ENCODE results near the gene UBFD1. TPM values are rescaled to one million over a fixed set of nuclear protein-coding genes. Genes with fewer than 3 reads are reported as not detected.
"Not testable (repeated sequence)": the region's sequence is repeated elsewhere in the genome, so short reads cannot be mapped to it uniquely, and the experiment has no call there.

The UBFD1 gene
- total RNA-seq, 2 donors from 2014 or later, result 56.0 to 84.9 TPM

DNA sequence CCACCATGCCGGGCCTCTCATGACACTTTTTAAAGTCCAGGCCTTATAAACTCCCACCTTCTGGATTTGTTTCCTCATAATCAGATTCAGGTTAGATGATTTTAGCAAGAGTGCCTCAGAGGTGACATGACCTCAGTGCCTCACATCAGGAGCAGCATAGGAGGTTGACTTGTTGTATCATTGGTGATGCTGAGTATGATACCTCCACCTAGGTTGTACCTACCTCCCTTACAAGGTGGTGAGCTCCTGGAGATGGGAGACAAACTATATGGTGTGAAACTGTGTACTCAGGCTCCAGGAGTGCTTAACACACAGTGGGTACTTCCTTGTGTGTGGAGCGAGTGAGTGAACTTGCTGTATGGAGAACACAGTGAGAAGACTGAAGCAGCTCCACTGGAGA is 20.0 kb downstream of the UBFD1 start:
- TF ChIP-seq, protein P1, sequence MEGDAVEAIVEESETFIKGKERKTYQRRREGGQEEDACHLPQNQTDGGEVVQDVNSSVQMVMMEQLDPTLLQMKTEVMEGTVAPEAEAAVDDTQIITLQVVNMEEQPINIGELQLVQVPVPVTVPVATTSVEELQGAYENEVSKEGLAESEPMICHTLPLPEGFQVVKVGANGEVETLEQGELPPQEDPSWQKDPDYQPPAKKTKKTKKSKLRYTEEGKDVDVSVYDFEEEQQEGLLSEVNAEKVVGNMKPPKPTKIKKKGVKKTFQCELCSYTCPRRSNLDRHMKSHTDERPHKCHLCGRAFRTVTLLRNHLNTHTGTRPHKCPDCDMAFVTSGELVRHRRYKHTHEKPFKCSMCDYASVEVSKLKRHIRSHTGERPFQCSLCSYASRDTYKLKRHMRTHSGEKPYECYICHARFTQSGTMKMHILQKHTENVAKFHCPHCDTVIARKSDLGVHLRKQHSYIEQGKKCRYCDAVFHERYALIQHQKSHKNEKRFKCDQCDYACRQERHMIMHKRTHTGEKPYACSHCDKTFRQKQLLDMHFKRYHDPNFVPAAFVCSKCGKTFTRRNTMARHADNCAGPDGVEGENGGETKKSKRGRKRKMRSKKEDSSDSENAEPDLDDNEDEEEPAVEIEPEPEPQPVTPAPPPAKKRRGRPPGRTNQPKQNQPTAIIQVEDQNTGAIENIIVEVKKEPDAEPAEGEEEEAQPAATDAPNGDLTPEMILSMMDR (IDR thresholded peaks at IDR 0.05), result no peak
- Histone ChIP-seq H3K27ac (no peak overlapping the region), H3K9me3 (no peaks in the 10 kb centered on the region), H3K4me3 (no peak overlapping the region), H3K36me3 (peaks cover 30% of the 10 kb centered on the region), H3K4me1 (ENCODE audit: control insufficient read depth in 1 of 2, low read depth in 2 of 2) (no peaks in the 10 kb centered on the region), H3K27me3 (replicated peaks; ENCODE audit: insufficient read depth) (no peaks in the 10 kb centered on the region)
- ATAC-seq (ENCODE audit: insufficient number of reproducible peaks, low FRiP score, low read depth) (no peak), DNase-seq (ENCODE audit: low spot score) (no peak)

DNA sequence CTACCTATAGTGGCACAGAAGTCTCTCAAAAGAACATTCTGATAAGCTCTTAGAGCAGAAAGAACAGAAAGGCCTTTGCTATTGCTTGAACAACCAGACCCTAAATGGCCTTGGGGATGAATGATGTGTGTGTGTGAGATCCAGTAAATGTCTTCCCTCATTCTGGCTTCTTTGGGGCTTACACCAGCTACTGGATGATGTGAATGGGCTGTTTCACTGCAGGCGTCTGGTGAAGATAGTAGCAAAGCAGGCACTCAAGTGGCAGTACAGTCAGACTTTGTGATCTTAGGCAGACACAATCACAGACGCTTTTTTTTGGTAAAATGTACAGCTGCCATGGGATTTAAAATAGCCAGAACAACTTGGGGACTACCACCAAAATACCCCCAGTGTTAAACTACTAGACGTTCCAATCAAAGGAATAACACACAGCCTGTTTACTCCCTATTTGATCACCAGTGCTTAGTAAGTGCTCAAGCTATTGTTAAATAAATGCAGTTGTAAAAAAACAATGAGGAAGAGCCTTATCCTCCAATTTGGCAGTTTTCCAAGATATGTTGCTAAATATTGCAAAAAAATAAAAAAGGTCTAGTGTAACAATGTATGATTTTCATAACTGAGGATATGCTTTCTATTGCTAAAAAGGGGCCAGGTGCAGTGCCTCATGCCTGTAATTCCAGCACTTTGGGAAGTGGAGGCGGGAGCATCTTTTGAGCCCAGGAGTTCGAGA is 20.7 kb downstream of the UBFD1 start:
- H3K36me3 ChIP-seq, result peaks cover 29% of the 10 kb centered on the region
- H3K27ac ChIP-seq, result no peak overlapping the region
- ATAC-seq (ENCODE audit: insufficient number of reproducible peaks, low FRiP score, low read depth) (no peak), DNase-seq (ENCODE audit: low spot score) (no peak)
- TF ChIP-seq, protein P1 (IDR thresholded peaks at IDR 0.05), result no peak
- H3K9me3 ChIP-seq, result no peaks in the 10 kb centered on the region
- H3K4me1 ChIP-seq (ENCODE audit: control insufficient read depth in 1 of 2, low read depth in 2 of 2), result no peaks in the 10 kb centered on the region
- no peak overlapping the region for H3K4me3 ChIP-seq
- H3K27me3 ChIP-seq (replicated peaks; ENCODE audit: insufficient read depth), result no peaks in the 10 kb centered on the region

DNA sequence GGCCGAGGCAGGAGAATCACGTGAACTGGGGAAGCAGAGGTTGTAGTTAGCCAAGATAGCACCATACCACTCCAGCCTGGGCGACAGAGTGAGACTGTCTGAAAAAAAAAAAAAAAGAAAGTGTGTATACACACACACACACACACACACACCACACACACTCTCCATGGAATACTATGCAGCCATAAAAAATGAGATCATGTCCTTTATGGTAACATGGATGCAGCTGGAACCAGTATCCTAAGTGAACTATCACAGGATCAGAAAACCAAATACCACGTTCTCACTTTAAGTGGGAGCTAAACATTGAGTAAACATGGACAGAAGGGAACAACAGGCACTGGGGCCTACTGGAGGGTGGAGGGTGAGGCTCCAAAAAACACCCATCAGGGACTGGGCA is 21.8 kb downstream of the UBFD1 start:
- TF ChIP-seq, protein P1 (IDR thresholded peaks at IDR 0.05), result no peak
- DNase-seq (ENCODE audit: low spot score) (no peak), ATAC-seq (ENCODE audit: insufficient number of reproducible peaks, low FRiP score, low read depth) (no peak)
- Histone ChIP-seq H3K36me3 (peaks cover 25% of the 10 kb centered on the region), H3K4me3 (no peak overlapping the region), H3K4me1 (ENCODE audit: control insufficient read depth in 1 of 2, low read depth in 2 of 2) (no peaks in the 10 kb centered on the region), H3K27ac (no peak overlapping the region), H3K27me3 (replicated peaks; ENCODE audit: insufficient read depth) (no peaks in the 10 kb centered on the region), H3K9me3 (no peaks in the 10 kb centered on the region)

DNA sequence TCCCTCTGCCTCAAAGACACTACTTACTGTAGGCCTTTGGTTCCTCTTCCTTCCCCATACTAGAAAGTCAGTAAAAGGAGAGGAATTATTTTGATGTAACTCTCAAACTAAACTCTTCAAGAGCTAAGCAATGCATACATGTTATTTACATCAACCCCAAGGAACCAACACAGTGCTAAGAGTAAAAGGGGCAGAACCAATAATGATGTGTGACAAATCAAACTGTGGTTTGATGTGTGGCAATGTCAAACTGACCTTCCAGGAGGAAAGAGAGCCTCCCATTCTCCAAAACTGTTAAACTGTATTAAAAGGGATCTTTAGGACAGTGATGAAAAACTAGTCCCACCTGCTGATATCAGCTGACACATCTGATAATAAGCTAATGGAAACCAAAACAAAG is 22.9 kb downstream of the UBFD1 start:
- TF ChIP-seq, protein P1 (IDR thresholded peaks at IDR 0.05), result no peak
- H3K36me3 ChIP-seq, result peaks cover 35% of the 10 kb centered on the region
- no peak overlapping the region for H3K27ac ChIP-seq

DNA sequence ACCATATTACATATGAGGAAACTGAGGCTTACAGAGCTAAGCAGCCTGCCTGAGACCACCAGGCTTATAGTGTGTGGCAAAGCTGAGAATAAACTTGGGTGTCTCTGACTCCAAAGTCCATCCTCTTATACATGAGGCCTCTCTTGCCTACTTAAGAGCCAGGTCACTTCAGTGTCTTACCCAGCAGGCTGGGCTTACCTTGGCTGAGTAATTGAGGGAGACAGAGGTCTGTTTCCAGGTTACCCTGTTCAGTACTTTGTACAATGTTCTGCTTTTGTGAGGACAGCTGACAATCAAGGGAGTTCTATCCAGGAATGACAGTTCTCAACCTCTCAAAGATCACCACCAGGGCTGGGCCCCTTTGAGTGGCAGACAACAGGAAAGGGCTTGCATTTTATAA is 24.2 kb downstream of the UBFD1 start:
- DNase-seq (ENCODE audit: low spot score), result no peak
- Histone ChIP-seq H3K4me1 (ENCODE audit: control insufficient read depth in 1 of 2, low read depth in 2 of 2) (no peaks in the 10 kb centered on the region), H3K27ac (no peak overlapping the region), H3K27me3 (replicated peaks; ENCODE audit: insufficient read depth) (no peaks in the 10 kb centered on the region), H3K4me3 (no peak overlapping the region), H3K9me3 (no peaks in the 10 kb centered on the region), H3K36me3 (peaks cover 43% of the 10 kb centered on the region)
- no peak for ATAC-seq (ENCODE audit: insufficient number of reproducible peaks, low FRiP score, low read depth)
- TF ChIP-seq, protein P1 (IDR thresholded peaks at IDR 0.05), result no peak

More for the DNA sequence above, 22.9 kb downstream of the UBFD1 start:
- ATAC-seq (ENCODE audit: insufficient number of reproducible peaks, low FRiP score, low read depth) (no peak), DNase-seq (ENCODE audit: low spot score) (no peak)
- Histone ChIP-seq H3K4me1 (ENCODE audit: control insufficient read depth in 1 of 2, low read depth in 2 of 2) (no peaks in the 10 kb centered on the region), H3K27me3 (replicated peaks; ENCODE audit: insufficient read depth) (no peaks in the 10 kb centered on the region), H3K9me3 (no peaks in the 10 kb centered on the region), H3K4me3 (no peak overlapping the region)

DNA sequence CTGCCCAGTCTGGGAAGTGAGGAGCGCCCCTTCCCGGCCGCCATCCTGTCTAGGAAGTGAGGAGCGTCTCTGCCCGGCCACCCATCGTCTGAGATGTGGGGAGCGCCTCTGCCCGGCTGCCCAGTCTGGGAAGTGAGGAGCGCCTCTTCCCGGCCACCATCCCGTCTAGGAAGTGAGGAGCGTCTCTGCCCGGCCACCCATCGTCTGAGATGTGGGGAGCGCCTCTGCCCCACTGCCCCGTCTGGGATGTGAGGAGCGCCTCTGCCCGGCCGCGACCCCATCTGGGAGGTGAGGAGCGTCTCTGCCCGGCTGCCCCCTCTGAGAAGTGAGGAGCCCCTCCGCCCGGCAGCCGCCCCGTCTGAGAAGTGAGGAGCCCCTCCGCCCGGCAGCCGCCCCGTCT is 25.7 kb downstream of the UBFD1 start:
- H3K27ac ChIP-seq; H3K4me1 ChIP-seq (ENCODE audit: control insufficient read depth in 1 of 2, low read depth in 2 of 2): not testable (repeated sequence)
- peaks cover 56% of the 10 kb centered on the region for H3K36me3 ChIP-seq

More for the DNA sequence above, 25.7 kb downstream of the UBFD1 start:
- not testable (repeated sequence) for DNase-seq (ENCODE audit: low spot score); ATAC-seq (ENCODE audit: insufficient number of reproducible peaks, low FRiP score, low read depth); H3K27me3 ChIP-seq (replicated peaks; ENCODE audit: insufficient read depth); H3K4me3 ChIP-seq; H3K9me3 ChIP-seq

Measured in thoracic aorta (tissue), 2 donors.